ENCODE measurements around the gene ACVR1.

Gene ACVR1

DNA sequence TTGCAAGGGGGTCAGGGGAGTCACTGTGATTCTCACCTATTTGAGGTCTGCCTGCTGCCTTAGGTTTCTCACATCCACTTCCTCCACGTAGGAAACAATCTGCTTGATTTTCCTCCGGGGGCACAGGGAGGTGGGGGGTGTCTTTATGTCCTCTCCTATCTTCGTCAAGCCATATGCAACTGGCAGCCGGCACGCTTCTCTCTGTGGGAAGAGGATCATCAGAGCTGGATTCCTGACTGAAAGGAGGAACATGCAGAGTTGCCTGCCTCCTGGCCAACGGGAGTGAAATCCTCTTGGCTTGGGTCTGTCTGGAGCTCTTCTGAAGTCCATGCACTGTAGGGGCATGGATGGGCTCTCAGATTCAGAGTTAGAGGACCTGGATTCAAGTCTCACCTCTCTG lies 43.1 kb upstream of the ACVR1 start:
- H3K4me3 ChIP-seq (ENCODE audit: low read depth, low read length): no peak overlapping the region
- TF ChIP-seq CTCF (IDR thresholded peaks at IDR 0.05; ENCODE audit: insufficient read depth, low read depth, low read length, missing control alignments): no peak
- DNase-seq (ENCODE audit: low read depth): no peak

- H3K4me3 ChIP-seq (ENCODE audit: low read depth, low read length): no peak overlapping the region
- no peak for DNase-seq (ENCODE audit: low read depth)
- no peak for TF ChIP-seq CTCF (IDR thresholded peaks at IDR 0.05; ENCODE audit: insufficient read depth, low read depth, low read length, missing control alignments)
Observed at GRCh38 chr2:157918319-157918718, 42.2 kb upstream of the ACVR1 start.

DNA sequence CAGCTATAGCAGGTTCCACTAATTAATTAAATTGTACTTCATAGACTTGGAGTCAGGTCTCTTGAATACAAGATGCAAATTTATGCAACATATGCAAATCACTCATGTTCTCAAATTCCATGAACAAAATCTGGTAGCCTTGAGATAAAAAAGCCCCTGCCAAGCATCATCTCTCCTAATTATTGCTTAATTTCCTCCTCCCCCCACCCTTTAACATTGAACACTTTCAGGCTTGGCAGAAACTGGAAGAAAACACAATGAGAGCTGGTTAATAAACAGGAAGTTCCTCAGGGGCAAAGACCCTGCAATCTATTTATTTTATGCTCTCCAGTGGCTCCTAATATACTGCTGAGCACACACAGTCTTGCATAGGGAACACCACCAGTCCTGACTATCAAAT lies 35.6 kb upstream of the ACVR1 start:
- DNase-seq (ENCODE audit: low read depth): no peak
- no peak for TF ChIP-seq CTCF (IDR thresholded peaks at IDR 0.05; ENCODE audit: insufficient read depth, low read depth, low read length, missing control alignments)
- H3K4me3 ChIP-seq (ENCODE audit: low read depth, low read length): no peak overlapping the region

- H3K4me3 ChIP-seq (ENCODE audit: low read depth, low read length): no peak overlapping the region
- DNase-seq (ENCODE audit: low read depth): no peak
- no peak for TF ChIP-seq CTCF (IDR thresholded peaks at IDR 0.05; ENCODE audit: insufficient read depth, low read depth, low read length, missing control alignments)
Observed at GRCh38 chr2:157911246-157911645, 35.1 kb upstream of the ACVR1 start.

DNA sequence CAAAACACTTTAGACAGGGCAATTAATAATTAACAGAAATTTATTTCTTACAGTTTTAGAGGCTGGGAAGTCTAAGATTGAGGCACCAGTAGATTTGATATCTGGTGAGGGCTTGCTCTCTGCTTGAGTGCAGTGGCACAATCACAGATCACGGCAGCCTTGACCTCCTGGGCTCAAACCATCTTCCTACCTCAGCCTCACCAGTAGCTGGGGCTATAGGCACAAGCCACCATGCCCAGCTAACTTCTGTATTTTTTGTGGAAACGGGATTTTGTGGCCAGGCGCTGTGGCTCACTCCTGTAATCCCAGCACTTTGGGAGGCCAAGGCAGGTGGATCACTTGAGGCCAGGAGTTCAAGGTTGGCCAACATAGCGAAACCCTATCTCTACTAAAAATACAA lies 29.0 kb upstream of the ACVR1 start:
- TF ChIP-seq CTCF (IDR thresholded peaks at IDR 0.05; ENCODE audit: insufficient read depth, low read depth, low read length, missing control alignments): no peak
- DNase-seq (ENCODE audit: low read depth): no peak
- H3K4me3 ChIP-seq (ENCODE audit: low read depth, low read length): no peak overlapping the region

DNA sequence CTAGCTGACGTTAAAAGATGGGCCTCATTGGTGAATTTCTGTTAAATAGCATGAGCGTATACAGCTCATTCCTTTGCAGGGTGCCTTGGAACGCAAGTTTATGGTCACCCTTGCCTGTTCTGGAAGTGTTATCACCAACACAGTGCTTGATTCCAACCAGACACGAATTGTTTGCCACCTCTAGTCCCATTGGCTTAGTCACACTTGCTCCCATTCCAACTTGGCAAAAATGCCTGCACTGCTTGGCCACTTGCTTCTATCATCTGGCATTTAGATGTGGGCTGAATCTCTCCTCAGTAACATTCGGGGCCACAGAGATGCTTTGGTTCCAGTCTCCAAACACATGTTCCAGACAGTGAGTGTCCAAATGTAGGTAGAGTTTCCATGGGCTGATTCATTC lies 27.5 kb upstream of the ACVR1 start:
- TF ChIP-seq CTCF (IDR thresholded peaks at IDR 0.05; ENCODE audit: insufficient read depth, low read depth, low read length, missing control alignments): no peak
- DNase-seq (ENCODE audit: low read depth): no peak
- H3K4me3 ChIP-seq (ENCODE audit: low read depth, low read length): no peak overlapping the region

DNA sequence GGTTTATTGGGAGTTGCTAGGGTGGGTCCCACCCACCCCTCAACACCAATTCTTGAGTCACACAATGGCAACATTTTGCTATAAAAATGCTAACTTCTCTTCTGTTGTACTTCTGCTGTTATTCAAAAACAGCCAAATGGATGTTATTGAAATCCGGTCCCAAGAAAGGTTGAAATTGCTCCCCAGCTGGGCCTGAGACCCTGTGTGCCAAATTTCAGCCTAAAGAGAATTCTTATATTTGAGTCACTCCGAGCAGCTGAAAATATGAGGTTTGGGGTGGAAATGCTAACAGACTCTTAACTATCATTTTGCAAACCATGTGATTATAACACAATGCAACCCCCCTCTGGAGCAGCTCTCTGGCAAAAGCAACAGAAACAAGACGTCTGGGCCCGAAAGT lies 27.0 kb upstream of the ACVR1 start:
- H3K4me3 ChIP-seq (ENCODE audit: low read depth, low read length): no peak overlapping the region
- TF ChIP-seq CTCF (IDR thresholded peaks at IDR 0.05; ENCODE audit: insufficient read depth, low read depth, low read length, missing control alignments): no peak
- DNase-seq (ENCODE audit: low read depth): no peak

All from GM12865 (cell line).